Spleen (tissue), 7 donors: ENCODE data around the gene SCRN2.

ENCODE experiments used
- POLR2A ChIP-seq, 3 donors: fragments of 450-650 bp; IDR thresholded peaks; one replicate each; pipeline ENCODE4 v1.5.1; 2017; ENCODE audit warnings: antibody characterized with exemption in 3 of 3, mild to moderate bottlenecking in 1 of 3
- POLR2AphosphoS5 ChIP-seq, 3 donors: sonication (generic); formaldehyde crosslinking; IDR thresholded peaks; one replicate each; pipeline ENCODE4 v1.5.1; 2017; ENCODE audit warnings: antibody characterized with exemption in 3 of 3
- TF ChIP-seq, protein P1 (sequence below), 11 experiments: fragments of 200-600 bp in 7 of 11; fragments of 450-650 bp in 4 of 11; sonication (generic) in 4 of 11; IDR thresholded peaks in 8 of 11; conservative IDR thresholded peaks in 3 of 11; 1 replicate in 7 of 11; 2 replicates in 4 of 11; pipeline versions ENCODE4 v1.4.0 to v1.8.0; 2016 to 2021; ENCODE audit warnings: antibody characterized with exemption in 11 of 11, inconsistent platforms in 4 of 11, mild to moderate bottlenecking in 1 of 11
- donor health status: DM: no; HTN: no; CAD: no; lungs with moderate emphysema.
- donor health status: DM: no; HTN: no; CAD: no.
- donor health status: DM: no; HTN: no; CAD: no.

DNA sequence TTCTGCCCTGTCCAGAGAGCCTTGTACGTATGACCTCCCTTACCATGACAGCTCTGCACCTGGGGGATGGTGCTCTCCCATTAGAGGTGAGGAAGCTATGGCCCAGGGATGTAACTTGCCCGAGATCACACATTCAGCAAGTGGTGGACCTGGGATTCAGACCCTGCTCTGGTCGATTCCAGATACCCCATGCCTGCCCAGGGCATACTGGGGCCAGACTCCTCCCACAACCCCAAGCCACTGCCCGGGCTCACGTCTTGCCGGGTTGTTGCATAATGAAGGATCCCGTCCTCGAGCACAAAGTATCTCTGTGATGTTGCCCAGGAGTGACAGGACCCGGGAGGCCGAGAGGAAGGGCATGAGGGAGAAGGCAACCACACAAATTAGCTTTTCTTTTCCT lies 21.6 kb downstream of the SCRN2 start:
- TF ChIP-seq, protein P1, sequence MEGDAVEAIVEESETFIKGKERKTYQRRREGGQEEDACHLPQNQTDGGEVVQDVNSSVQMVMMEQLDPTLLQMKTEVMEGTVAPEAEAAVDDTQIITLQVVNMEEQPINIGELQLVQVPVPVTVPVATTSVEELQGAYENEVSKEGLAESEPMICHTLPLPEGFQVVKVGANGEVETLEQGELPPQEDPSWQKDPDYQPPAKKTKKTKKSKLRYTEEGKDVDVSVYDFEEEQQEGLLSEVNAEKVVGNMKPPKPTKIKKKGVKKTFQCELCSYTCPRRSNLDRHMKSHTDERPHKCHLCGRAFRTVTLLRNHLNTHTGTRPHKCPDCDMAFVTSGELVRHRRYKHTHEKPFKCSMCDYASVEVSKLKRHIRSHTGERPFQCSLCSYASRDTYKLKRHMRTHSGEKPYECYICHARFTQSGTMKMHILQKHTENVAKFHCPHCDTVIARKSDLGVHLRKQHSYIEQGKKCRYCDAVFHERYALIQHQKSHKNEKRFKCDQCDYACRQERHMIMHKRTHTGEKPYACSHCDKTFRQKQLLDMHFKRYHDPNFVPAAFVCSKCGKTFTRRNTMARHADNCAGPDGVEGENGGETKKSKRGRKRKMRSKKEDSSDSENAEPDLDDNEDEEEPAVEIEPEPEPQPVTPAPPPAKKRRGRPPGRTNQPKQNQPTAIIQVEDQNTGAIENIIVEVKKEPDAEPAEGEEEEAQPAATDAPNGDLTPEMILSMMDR (IDR thresholded peaks at IDR 0.05 in 8 of 11, conservative IDR thresholded peaks at IDR 0.05 in 3 of 11), result no peak
- TF ChIP-seq POLR2A (IDR thresholded peaks at IDR 0.05), result no peak
- TF ChIP-seq POLR2AphosphoS5 (IDR thresholded peaks at IDR 0.05), result no peak
